ENCODE results near the gene SLC19A2. TPM values are rescaled to one million over a fixed set of nuclear protein-coding genes. Genes with fewer than 3 reads are reported as not detected.

Gene SLC19A2
- total RNA-seq, 1 donor from 2014 or later, result 36.7 TPM

DNA sequence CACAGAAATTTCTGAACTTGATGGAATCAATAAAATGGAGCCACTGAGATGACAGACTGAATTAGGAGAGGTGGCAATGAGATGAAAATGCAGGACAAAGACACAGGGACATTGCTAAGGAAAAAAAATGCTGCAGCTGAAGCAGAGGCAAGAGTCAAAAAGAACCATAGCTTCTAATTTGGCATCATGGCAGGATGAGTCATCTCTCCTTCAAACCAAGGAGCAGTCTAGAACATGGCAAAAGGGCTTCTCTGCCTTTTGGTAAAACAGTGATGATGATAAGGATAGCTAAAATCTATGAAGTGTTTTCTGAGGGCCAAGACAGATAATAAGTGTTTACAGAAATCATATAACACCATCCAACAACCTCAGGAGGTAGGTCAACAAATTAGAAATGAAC is 16.8 kb downstream of the SLC19A2 start:
- DNase-seq (ENCODE audit: low spot score in 2 of 2), result no peak
- H3K27ac ChIP-seq, result no peak overlapping the region
- no peaks in the 10 kb centered on the region for H3K9me3 ChIP-seq
- H3K27me3 ChIP-seq, result no peaks in the 10 kb centered on the region
- H3K36me3 ChIP-seq, result peaks cover 9 to 20% of the 10 kb centered on the region in 2 donors
- no peaks in the 10 kb centered on the region for H3K4me1 ChIP-seq
- intact Hi-C loops (cut with DNase I), result loop anchor here (10.0 kb wide), 1 partner anchor 336 kb away; no protein-coding TSS in a partner anchor
- TF ChIP-seq, protein P1, sequence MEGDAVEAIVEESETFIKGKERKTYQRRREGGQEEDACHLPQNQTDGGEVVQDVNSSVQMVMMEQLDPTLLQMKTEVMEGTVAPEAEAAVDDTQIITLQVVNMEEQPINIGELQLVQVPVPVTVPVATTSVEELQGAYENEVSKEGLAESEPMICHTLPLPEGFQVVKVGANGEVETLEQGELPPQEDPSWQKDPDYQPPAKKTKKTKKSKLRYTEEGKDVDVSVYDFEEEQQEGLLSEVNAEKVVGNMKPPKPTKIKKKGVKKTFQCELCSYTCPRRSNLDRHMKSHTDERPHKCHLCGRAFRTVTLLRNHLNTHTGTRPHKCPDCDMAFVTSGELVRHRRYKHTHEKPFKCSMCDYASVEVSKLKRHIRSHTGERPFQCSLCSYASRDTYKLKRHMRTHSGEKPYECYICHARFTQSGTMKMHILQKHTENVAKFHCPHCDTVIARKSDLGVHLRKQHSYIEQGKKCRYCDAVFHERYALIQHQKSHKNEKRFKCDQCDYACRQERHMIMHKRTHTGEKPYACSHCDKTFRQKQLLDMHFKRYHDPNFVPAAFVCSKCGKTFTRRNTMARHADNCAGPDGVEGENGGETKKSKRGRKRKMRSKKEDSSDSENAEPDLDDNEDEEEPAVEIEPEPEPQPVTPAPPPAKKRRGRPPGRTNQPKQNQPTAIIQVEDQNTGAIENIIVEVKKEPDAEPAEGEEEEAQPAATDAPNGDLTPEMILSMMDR (IDR thresholded peaks at IDR 0.05), result no peak
- no peak overlapping the region for H3K4me3 ChIP-seq

DNA sequence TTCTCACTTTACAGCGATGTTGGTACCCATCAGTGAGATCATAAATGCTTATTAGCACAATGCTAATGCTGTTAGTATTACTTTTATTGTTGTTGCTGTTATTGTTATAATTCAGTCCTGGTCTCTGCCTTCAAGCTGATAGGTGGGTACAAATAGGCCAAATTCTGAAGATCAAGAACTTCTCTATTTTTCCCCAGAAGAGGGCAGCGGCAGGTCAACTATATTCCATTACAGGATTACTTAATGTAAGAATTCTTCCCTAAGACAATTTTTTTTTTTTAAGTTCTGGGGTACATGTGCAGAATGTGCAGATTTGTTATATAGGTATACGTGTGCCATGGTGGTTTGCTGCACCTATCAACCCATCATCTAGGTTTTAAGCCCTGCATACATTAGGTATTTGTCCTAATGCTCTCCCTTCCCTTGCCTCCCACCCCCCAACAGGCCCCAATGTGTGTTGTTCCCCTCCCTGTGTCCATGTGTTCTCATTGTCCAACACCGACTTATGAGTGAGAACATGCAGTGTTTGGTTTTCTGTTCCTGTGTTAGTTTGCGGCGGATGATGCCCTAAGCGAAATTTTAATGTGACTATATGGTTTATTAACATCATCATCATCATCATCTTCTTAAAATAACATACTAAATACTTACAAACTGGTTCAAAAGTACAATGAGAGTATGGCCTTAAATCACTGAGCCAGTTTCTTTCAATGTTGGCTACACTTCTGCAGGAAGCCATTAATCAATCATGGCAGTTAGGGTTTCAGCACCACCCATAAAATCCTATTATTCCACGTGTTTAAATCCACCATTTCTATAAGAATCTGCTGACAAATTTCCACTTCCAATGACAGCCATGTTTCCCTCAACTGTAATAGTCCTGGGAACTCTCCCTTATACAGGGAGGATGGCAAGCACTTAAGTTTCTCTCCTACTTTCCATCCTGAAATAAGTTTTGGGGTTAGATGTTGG is 19.2 kb downstream of the SLC19A2 start:
- intact Hi-C loops (cut with DNase I), result loop anchor here (2.0 to 10.0 kb wide), 2 partner anchors 80 to 338 kb away; no protein-coding TSS in a partner anchor
- no peaks in the 10 kb centered on the region for H3K27me3 ChIP-seq
- no peaks in the 10 kb centered on the region for H3K9me3 ChIP-seq
- H3K4me1 ChIP-seq, result no peaks in the 10 kb centered on the region
- TF ChIP-seq, protein P1 (IDR thresholded peaks at IDR 0.05), result peak; percentile 10 to 49 (median 29)
- no peak for DNase-seq (ENCODE audit: low spot score in 2 of 2)
- H3K27ac ChIP-seq, result no peak overlapping the region
- H3K4me3 ChIP-seq, result no peak overlapping the region
- H3K36me3 ChIP-seq, result peaks cover 9 to 20% of the 10 kb centered on the region in 2 donors

DNA sequence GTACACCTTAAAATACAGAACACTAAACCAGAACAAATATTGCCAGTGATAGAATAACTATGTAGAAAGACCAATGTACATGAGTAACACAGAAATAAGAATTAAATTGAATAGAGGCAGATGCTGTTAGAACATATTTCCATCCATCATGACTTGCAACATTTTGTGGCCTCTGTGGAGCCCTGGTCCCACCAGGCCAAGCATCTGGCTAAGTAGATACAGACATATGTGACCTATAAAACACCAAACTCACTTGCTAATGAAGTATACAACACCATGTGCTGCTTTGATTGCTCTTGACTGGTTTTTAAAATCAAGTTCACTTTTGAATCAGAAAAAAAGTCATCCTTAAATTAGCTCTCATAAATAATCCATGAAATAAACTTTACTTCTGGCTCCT is 20.5 kb downstream of the SLC19A2 start:
- Histone ChIP-seq H3K27ac (no peak overlapping the region), H3K4me1 (no peaks in the 10 kb centered on the region), H3K9me3 (no peaks in the 10 kb centered on the region), H3K36me3 (peaks cover 9 to 20% of the 10 kb centered on the region in 2 donors), H3K27me3 (no peaks in the 10 kb centered on the region), H3K4me3 (no peak overlapping the region)
- no peak for DNase-seq (ENCODE audit: low spot score in 2 of 2)
- intact Hi-C loops (cut with DNase I), result loop anchor here (10.0 kb wide), 1 partner anchor 340 kb away; no protein-coding TSS in a partner anchor
- TF ChIP-seq, protein P1 (IDR thresholded peaks at IDR 0.05), result no peak

DNA sequence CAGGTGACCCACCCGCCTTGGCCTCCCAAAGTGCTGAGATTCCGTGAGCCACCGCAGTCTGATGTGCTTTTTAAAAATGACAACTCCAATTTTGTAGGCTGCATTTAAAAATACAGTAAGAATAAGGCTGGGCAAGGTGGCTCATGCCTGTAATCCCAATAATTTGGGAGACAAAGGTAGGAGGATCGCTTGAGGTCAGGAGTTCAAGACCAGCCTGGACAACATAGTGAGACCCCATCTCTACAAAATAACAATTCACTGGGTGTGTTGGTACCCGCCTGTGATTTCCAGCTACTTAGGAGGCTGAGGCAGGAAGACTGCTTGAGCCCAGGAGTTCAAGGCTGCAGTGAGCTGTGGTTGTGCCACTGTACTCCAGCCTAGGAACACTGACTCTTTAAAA is 23.4 kb downstream of the SLC19A2 start:
- Histone ChIP-seq H3K4me3 (no peak overlapping the region), H3K27ac (no peak overlapping the region), H3K27me3 (no peaks in the 10 kb centered on the region), H3K9me3 (peaks cover 0 to 8% of the 10 kb centered on the region in 2 donors), H3K4me1 (no peaks in the 10 kb centered on the region), H3K36me3 (peaks cover under 1 to 6% of the 10 kb centered on the region in 2 donors)
- TF ChIP-seq, protein P1 (IDR thresholded peaks at IDR 0.05), result no peak
- DNase-seq (ENCODE audit: low spot score in 2 of 2), result no peak
- intact Hi-C loops (cut with DNase I), result loop anchor here (10.0 kb wide), 1 partner anchor 342 kb away; no protein-coding TSS in a partner anchor

DNA sequence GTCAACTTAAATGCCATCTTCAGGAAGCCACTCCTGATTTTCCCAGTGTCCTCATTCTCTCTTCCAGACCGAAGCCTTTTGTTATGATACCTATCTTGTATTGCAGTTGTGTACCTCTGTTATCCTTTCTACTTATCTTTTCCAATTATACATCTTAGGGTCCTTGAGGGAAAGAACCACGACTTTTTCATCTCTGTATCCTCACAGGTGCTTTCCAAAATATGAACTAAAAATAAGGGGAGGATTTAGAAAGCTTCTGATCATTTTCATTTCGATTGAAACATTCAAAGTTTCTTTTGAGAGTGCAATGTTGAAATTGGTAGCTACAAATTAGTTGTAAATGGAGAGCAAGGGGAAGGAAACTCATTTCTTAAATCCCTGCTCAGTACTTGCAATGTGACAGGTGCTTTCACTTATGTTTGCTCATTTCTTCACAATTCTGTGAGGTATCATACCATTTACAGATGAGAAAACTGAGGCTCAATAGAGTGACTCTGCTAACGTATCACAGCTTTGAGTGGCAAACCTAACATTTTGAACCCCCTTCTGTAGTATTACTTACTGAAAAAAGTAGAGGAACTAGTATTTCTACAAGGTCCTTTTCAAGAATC is 24.2 kb downstream of the SLC19A2 start:
- Histone ChIP-seq H3K4me1 (no peaks in the 10 kb centered on the region), H3K36me3 (peaks cover 0 to 5% of the 10 kb centered on the region in 2 donors), H3K4me3 (no peak overlapping the region), H3K27me3 (no peaks in the 10 kb centered on the region), H3K9me3 (peaks cover 0 to 13% of the 10 kb centered on the region in 2 donors), H3K27ac (no peak overlapping the region)
- TF ChIP-seq, protein P1 (IDR thresholded peaks at IDR 0.05), result no peak
- intact Hi-C loops (cut with DNase I), result loop anchor here (10.0 kb wide), 1 partner anchor 343 kb away; no protein-coding TSS in a partner anchor
- no peak for DNase-seq (ENCODE audit: low spot score in 2 of 2)
